Panc1 (cell line): ENCODE data around the gene OGG1.

Source experiments
- CTCF ChIP-seq: fragments of 450-650 bp; IDR thresholded peaks from 2 replicates; pipeline ENCODE4 v1.5.1; 2017; ENCODE audit warnings: mild to moderate bottlenecking
- POLR2AphosphoS5 ChIP-seq: IDR thresholded peaks from 2 replicates; pipeline ENCODE4 v1.6.1; 2012; ENCODE audit warnings: mild to moderate bottlenecking, low read depth, low read length, moderate library complexity
- REST ChIP-seq, 2 experiments: IDR thresholded peaks; 2 replicates each; pipeline ENCODE4 v1.6.1; 2011 to 2012; ENCODE audit warnings: low read depth in 2 of 2, control low read depth in 1 of 2, low read length in 1 of 2, mild to moderate bottlenecking in 1 of 2, moderate library complexity in 1 of 2; ENCODE audit not compliant: insufficient read depth in 1 of 2
- TCF7L2 ChIP-seq: IDR thresholded peaks from 2 replicates; pipeline ENCODE4 v1.6.1; 2011; ENCODE audit warnings: mild to moderate bottlenecking, low read depth, low read length, inconsistent platforms

- no peak for TF ChIP-seq TCF7L2
- no peak for TF ChIP-seq REST (IDR thresholded peaks at IDR 0.05; ENCODE audit: insufficient read depth in 1 of 2, low read depth in 2 of 2, low read length in 1 of 2)
- TF ChIP-seq CTCF = no peak
- no peak for TF ChIP-seq POLR2AphosphoS5
Observed at GRCh38 chr3:9781551-9781950, 31.8 kb downstream of the OGG1 start.
